ENCODE results near the gene DHCR24.

The DHCR24 gene

GRCh38 chr1:54842206-54842915, 44.6 kb downstream of the DHCR24 start:
- H3K36me3 ChIP-seq (ENCODE audit: control insufficient read depth, insufficient read depth, low read length): peaks cover 9% of the 10 kb centered on the region; the same call in 1 of the 2 replicates
- no peak overlapping the region for H3K4me3 ChIP-seq (ENCODE audit: low read depth, low read length)
- no peak overlapping the region for H3K9ac ChIP-seq (ENCODE audit: low read length)
- no peaks in the 10 kb centered on the region for H3K4me1 ChIP-seq (ENCODE audit: control insufficient read depth, insufficient read depth, low read length)
- no peak overlapping the region for H3K27ac ChIP-seq (ENCODE audit: low read depth, low read length)
- no peaks in the 10 kb centered on the region for H3K27me3 ChIP-seq (ENCODE audit: control insufficient read depth, insufficient read depth, low read length)
- H3K9me3 ChIP-seq (ENCODE audit: control insufficient read depth, insufficient read depth, low read depth, low read length): no peaks in the 10 kb centered on the region

GRCh38 chr1:54839824-54840223, 47.2 kb downstream of the DHCR24 start:
- 0 out of 2 replicates have a peak, but pooled peaks cover 2% of the 10 kb centered on the region for H3K27me3 ChIP-seq (ENCODE audit: control insufficient read depth, insufficient read depth, low read length)
- H3K9me3 ChIP-seq (ENCODE audit: control insufficient read depth, insufficient read depth, low read depth, low read length): no peaks in the 10 kb centered on the region
- H3K4me3 ChIP-seq (ENCODE audit: low read depth, low read length): no peak overlapping the region
- no peak overlapping the region for H3K9ac ChIP-seq (ENCODE audit: low read length)
- no peaks in the 10 kb centered on the region for H3K36me3 ChIP-seq (ENCODE audit: control insufficient read depth, insufficient read depth, low read length)
- no peaks in the 10 kb centered on the region for H3K4me1 ChIP-seq (ENCODE audit: control insufficient read depth, insufficient read depth, low read length)
- H3K27ac ChIP-seq (ENCODE audit: low read depth, low read length): no peak overlapping the region

GRCh38 chr1:54838565-54839180, 48.3 kb downstream of the DHCR24 start:
- H3K9ac ChIP-seq (ENCODE audit: low read length): no peak overlapping the region
- H3K27me3 ChIP-seq (ENCODE audit: control insufficient read depth, insufficient read depth, low read length): 0 out of 2 replicates have a peak, but pooled peaks cover 2% of the 10 kb centered on the region
- no peak overlapping the region for H3K4me3 ChIP-seq (ENCODE audit: low read depth, low read length)
- no peaks in the 10 kb centered on the region for H3K9me3 ChIP-seq (ENCODE audit: control insufficient read depth, insufficient read depth, low read depth, low read length)
- no peak overlapping the region for H3K27ac ChIP-seq (ENCODE audit: low read depth, low read length)
- H3K4me1 ChIP-seq (ENCODE audit: control insufficient read depth, insufficient read depth, low read length): no peaks in the 10 kb centered on the region
- H3K36me3 ChIP-seq (ENCODE audit: control insufficient read depth, insufficient read depth, low read length): no peaks in the 10 kb centered on the region

- no peak overlapping the region for H3K4me3 ChIP-seq (ENCODE audit: low read depth, low read length)
- H3K9me3 ChIP-seq (ENCODE audit: control insufficient read depth, insufficient read depth, low read depth, low read length): no peaks in the 10 kb centered on the region
- H3K27ac ChIP-seq (ENCODE audit: low read depth, low read length): no peak overlapping the region
- H3K36me3 ChIP-seq (ENCODE audit: control insufficient read depth, insufficient read depth, low read length): no peaks in the 10 kb centered on the region
- 0 out of 2 replicates have a peak, but pooled peaks cover 2% of the 10 kb centered on the region for H3K27me3 ChIP-seq (ENCODE audit: control insufficient read depth, insufficient read depth, low read length)
- no peak overlapping the region for H3K9ac ChIP-seq (ENCODE audit: low read length)
- H3K4me1 ChIP-seq (ENCODE audit: control insufficient read depth, insufficient read depth, low read length): no peaks in the 10 kb centered on the region
Observed at GRCh38 chr1:54837002-54837853, 49.8 kb downstream of the DHCR24 start.

- 0 out of 2 replicates have a peak, but pooled peaks cover 2% of the 10 kb centered on the region for H3K27me3 ChIP-seq (ENCODE audit: control insufficient read depth, insufficient read depth, low read length)
- H3K4me1 ChIP-seq (ENCODE audit: control insufficient read depth, insufficient read depth, low read length): no peaks in the 10 kb centered on the region
- no peak overlapping the region for H3K9ac ChIP-seq (ENCODE audit: low read length)
- H3K4me3 ChIP-seq (ENCODE audit: low read depth, low read length): no peak overlapping the region
- no peaks in the 10 kb centered on the region for H3K9me3 ChIP-seq (ENCODE audit: control insufficient read depth, insufficient read depth, low read depth, low read length)
- no peaks in the 10 kb centered on the region for H3K36me3 ChIP-seq (ENCODE audit: control insufficient read depth, insufficient read depth, low read length)
- H3K27ac ChIP-seq (ENCODE audit: low read depth, low read length): no peak overlapping the region
Observed at GRCh38 chr1:54836594-54836993, 50.4 kb downstream of the DHCR24 start.

- H3K9ac ChIP-seq (ENCODE audit: low read length): no peak overlapping the region
- no peaks in the 10 kb centered on the region for H3K4me1 ChIP-seq (ENCODE audit: control insufficient read depth, insufficient read depth, low read length)
- H3K27ac ChIP-seq (ENCODE audit: low read depth, low read length): no peak overlapping the region
Observed at GRCh38 chr1:54835970-54836369, 51.0 kb downstream of the DHCR24 start.

GRCh38 chr1:54835131-54835898, 51.7 kb downstream of the DHCR24 start:
- no peaks in the 10 kb centered on the region for H3K4me1 ChIP-seq (ENCODE audit: control insufficient read depth, insufficient read depth, low read length)
- 0 out of 2 replicates have a peak, but pooled peaks cover 2% of the 10 kb centered on the region for H3K27me3 ChIP-seq (ENCODE audit: control insufficient read depth, insufficient read depth, low read length)
- H3K36me3 ChIP-seq (ENCODE audit: control insufficient read depth, insufficient read depth, low read length): no peaks in the 10 kb centered on the region
- H3K4me3 ChIP-seq (ENCODE audit: low read depth, low read length): no peak overlapping the region
- no peak overlapping the region for H3K27ac ChIP-seq (ENCODE audit: low read depth, low read length)
- H3K9me3 ChIP-seq (ENCODE audit: control insufficient read depth, insufficient read depth, low read depth, low read length): no peaks in the 10 kb centered on the region
- no peak overlapping the region for H3K9ac ChIP-seq (ENCODE audit: low read length)

More at GRCh38 chr1:54835970-54836369, 51.0 kb downstream of the DHCR24 start:
- Histone ChIP-seq H3K4me3 (ENCODE audit: low read depth, low read length) (no peak overlapping the region), H3K27me3 (ENCODE audit: control insufficient read depth, insufficient read depth, low read length) (0 out of 2 replicates have a peak, but pooled peaks cover 2% of the 10 kb centered on the region), H3K9me3 (ENCODE audit: control insufficient read depth, insufficient read depth, low read depth, low read length) (no peaks in the 10 kb centered on the region), H3K36me3 (ENCODE audit: control insufficient read depth, insufficient read depth, low read length) (no peaks in the 10 kb centered on the region)

- H3K36me3 ChIP-seq (ENCODE audit: control insufficient read depth, insufficient read depth, low read length): no peaks in the 10 kb centered on the region
- H3K4me3 ChIP-seq (ENCODE audit: low read depth, low read length): no peak overlapping the region
- no peaks in the 10 kb centered on the region for H3K4me1 ChIP-seq (ENCODE audit: control insufficient read depth, insufficient read depth, low read length)
- H3K27ac ChIP-seq (ENCODE audit: low read depth, low read length): no peak overlapping the region
- H3K27me3 ChIP-seq (ENCODE audit: control insufficient read depth, insufficient read depth, low read length): 0 out of 2 replicates have a peak, but pooled peaks cover 2% of the 10 kb centered on the region
- no peaks in the 10 kb centered on the region for H3K9me3 ChIP-seq (ENCODE audit: control insufficient read depth, insufficient read depth, low read depth, low read length)
- H3K9ac ChIP-seq (ENCODE audit: low read length): no peak overlapping the region
Observed at GRCh38 chr1:54834007-54834541, 52.9 kb downstream of the DHCR24 start.

GRCh38 chr1:54833121-54833520, 53.9 kb downstream of the DHCR24 start:
- Histone ChIP-seq H3K27ac (ENCODE audit: low read depth, low read length) (no peak overlapping the region), H3K27me3 (ENCODE audit: control insufficient read depth, insufficient read depth, low read length) (0 out of 2 replicates have a peak, but pooled peaks cover 2% of the 10 kb centered on the region), H3K4me1 (ENCODE audit: control insufficient read depth, insufficient read depth, low read length) (no peaks in the 10 kb centered on the region), H3K9me3 (ENCODE audit: control insufficient read depth, insufficient read depth, low read depth, low read length) (no peaks in the 10 kb centered on the region), H3K4me3 (ENCODE audit: low read depth, low read length) (no peak overlapping the region), H3K9ac (ENCODE audit: low read length) (no peak overlapping the region), H3K36me3 (ENCODE audit: control insufficient read depth, insufficient read depth, low read length) (no peaks in the 10 kb centered on the region)

- Histone ChIP-seq H3K27ac (ENCODE audit: low read depth, low read length) (no peak overlapping the region), H3K9me3 (ENCODE audit: control insufficient read depth, insufficient read depth, low read depth, low read length) (peaks cover 4% of the 10 kb centered on the region; the same call in 1 of the 2 replicates), H3K27me3 (ENCODE audit: control insufficient read depth, insufficient read depth, low read length) (no peaks in the 10 kb centered on the region)
Observed at GRCh38 chr1:54826226-54826816, 60.7 kb downstream of the DHCR24 start.

More at GRCh38 chr1:54826226-54826816, 60.7 kb downstream of the DHCR24 start:
- H3K9ac ChIP-seq (ENCODE audit: low read length): no peak overlapping the region
- no peaks in the 10 kb centered on the region for H3K36me3 ChIP-seq (ENCODE audit: control insufficient read depth, insufficient read depth, low read length)
- no peak overlapping the region for H3K4me3 ChIP-seq (ENCODE audit: low read depth, low read length)
- no peaks in the 10 kb centered on the region for H3K4me1 ChIP-seq (ENCODE audit: control insufficient read depth, insufficient read depth, low read length)

Measured in HUES6 (cell line).